NAMALWA (cell line): ENCODE data around the gene PCDHB12.
"Not testable (repeated sequence)": the region's sequence is repeated elsewhere in the genome, so short reads cannot be mapped to it uniquely, and the experiment has no call there.

ENCODE experiments used
- DNase-seq: peaks from one replicate; pipeline ENCODE4 v3.0.0-alpha.2; 2015; ENCODE audit warnings: low spot score

PCDHB12 gene

DNA sequence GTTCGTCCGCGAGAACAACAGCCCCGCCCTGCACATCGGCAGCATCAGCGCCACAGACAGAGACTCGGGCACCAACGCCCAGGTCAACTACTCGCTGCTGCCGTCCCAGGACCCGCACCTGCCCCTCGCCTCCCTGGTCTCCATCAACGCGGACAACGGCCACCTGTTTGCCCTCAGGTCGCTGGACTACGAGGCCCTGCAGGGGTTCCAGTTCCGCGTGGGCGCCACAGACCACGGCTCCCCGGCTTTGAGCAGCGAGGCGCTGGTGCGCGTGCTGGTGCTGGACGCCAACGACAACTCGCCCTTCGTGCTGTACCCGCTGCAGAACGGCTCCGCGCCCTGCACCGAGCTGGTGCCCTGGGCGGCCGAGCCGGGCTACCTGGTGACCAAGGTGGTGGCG, 1.8 kb downstream of the PCDHB12 start:
- DNase-seq = not testable (repeated sequence)

GRCh38 chr5:141210849-141211248, 2.3 kb downstream of the PCDHB12 start:
- DNase-seq = not testable (repeated sequence)

DNA sequence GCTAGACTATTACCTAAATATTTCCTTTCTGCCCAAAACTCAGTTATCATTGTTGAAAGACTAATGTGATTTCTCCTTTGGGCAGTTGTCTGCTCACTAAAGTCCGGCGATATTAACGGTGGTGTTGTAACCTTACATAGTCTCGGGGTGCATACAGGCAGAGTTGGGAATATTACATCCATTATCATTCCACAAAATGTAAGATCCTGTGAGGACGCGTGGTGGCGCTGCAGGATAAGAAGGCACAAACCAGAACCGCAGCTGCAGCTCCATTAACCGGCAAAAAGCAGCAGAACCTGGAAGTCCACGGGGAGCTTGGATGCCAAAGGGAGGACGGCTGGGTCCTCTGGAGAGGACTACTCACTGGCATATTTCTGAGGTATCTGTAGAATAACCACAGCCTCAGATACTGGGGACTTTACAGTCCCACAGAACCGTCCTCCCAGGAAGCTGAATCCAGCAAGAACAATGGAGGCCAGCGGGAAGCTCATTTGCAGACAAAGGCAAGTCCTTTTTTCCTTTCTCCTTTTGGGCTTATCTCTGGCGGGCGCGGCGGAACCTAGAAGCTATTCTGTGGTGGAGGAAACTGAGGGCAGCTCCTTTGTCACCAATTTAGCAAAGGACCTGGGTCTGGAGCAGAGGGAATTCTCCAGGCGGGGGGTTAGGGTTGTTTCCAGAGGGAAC, 5.3 kb downstream of the PCDHB12 start, which contains the start of gene PCDHB13:
Gene PCDHB13 (plus strand): TSS at position 264 of the 684 bp plus-strand sequence. CDS start 205 bp downstream, at position 469.
- peak; percentile 26 for DNase-seq

DNA sequence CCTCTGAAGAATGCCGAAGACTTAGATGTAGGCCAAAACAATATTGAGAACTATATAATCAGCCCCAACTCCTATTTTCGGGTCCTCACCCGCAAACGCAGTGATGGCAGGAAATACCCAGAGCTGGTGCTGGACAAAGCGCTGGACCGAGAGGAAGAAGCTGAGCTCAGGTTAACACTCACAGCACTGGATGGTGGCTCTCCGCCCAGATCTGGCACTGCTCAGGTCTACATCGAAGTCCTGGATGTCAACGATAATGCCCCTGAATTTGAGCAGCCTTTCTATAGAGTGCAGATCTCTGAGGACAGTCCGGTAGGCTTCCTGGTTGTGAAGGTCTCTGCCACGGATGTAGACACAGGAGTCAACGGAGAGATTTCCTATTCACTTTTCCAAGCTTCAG, 6.1 kb downstream of the PCDHB12 start:
- DNase-seq = not testable (repeated sequence)

- DNase-seq = not testable (repeated sequence)
Measured at GRCh38 chr5:141215504-141215903, 7.0 kb downstream of the PCDHB12 start.

GRCh38 chr5:141216035-141216434, 7.5 kb downstream of the PCDHB12 start:
- not testable (repeated sequence) for DNase-seq

GRCh38 chr5:141223112-141223783, 14.7 kb downstream of the PCDHB12 start, which contains the start of gene PCDHB14:
TSS of gene PCDHB14 (plus strand) at chr5:141223343. CDS start at chr5:141223506, 163 bp downstream.
- peak; percentile 56 for DNase-seq

DNA sequence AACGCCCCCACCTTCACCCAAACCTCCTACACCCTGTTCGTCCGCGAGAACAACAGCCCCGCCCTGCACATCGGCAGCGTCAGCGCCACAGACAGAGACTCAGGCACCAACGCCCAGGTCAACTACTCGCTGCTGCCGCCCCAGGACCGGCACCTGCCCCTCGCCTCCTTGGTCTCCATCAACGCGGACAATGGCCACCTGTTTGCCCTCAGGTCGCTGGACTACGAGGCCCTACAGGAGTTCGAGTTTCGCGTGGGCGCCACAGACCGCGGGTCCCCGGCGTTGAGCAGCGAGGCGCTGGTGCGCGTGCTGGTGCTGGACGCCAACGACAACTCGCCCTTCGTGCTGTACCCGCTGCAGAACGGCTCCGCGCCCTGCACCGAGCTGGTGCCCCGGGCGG, 16.3 kb downstream of the PCDHB12 start:
- not testable (repeated sequence) for DNase-seq

- DNase-seq = not testable (repeated sequence)
Measured at GRCh38 chr5:141225421-141225820, 16.9 kb downstream of the PCDHB12 start.

DNA sequence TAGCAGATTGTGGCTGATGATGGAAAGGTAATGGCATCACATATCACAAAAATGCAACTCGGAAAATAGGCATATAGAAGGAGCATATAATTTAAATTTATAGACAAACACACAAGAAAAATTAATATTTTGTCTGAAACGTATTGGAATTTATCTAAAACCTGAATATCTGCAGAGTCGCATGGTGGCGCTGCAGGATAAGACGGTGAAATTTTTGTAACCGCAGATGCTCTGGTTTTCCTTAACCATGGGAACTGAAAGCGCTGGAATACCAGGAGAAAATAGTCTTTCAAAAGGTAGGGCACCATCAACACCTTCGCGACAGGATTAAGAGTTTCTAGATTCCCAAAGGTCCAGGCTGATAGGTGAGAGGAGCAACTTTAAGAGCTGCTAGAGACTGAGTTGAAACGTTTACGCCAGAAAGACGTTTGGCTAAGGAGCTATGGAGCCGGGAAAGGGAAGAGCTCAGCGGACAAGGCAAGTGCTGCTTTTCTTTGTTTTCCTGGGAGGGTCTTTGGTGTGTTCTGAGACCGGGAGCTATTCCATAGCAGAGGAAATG, 25.7 kb downstream of the PCDHB12 start:
- DNase-seq = no peak

- not testable (repeated sequence) for DNase-seq
Measured at GRCh38 chr5:141235922-141236321, 27.4 kb downstream of the PCDHB12 start.

DNA sequence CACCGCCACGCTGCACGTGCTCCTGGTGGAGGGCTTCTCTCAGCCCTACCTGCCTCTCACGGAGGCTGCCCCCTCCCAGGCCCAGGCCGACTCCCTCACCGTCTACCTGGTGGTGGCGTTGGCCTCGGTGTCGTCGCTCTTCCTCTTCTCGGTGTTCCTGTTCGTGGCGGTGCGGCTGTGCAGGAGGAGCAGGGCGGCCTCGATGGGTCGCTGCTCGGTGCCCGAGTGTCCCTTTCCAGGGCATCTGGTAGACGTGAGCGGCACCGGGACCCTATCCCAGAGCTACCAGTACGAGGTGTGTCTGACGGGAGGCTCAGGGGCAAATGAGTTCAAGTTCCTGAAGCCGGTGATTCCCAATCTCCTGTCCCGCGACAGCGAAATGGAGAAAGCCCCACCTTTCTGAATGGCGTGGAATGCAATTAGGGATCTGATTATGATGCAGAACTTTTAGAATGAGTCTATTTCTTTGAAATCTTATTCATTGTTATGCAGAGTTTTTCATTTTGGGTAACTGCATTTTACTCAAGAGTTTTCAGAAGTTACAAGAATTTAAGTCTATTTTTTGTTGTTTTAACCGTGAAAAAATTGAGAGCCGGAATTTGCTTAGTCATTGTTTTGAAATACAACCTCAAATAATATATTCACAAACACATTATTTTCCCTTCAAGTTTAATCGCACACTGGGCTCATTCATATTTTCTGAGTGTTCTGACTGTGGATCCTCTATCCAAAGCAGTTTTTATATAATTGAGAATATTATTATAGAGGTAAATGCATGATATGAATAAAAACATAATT, 28.2 kb downstream of the PCDHB12 start:
- DNase-seq = no peak

DNA sequence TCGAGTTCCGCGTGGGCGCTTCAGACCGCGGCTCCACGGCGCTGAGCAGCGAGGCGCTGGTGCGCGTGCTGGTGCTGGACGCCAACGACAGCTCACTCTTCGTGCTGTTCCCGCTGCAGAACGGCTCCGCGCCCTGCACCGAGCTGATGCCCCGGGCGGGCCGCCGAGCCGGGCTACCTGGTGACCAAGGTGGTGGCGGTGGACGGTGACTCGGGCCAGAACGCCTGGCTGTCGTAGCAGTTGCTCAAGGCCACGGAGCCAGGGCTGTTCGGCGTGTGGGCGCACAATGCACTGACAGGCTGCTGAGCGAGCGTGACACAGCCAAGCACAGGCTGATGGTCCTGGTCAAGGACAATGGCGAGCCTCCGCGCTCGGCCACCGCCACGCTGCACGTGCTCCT, 33.0 kb downstream of the PCDHB12 start:
- no peak for DNase-seq

DNA sequence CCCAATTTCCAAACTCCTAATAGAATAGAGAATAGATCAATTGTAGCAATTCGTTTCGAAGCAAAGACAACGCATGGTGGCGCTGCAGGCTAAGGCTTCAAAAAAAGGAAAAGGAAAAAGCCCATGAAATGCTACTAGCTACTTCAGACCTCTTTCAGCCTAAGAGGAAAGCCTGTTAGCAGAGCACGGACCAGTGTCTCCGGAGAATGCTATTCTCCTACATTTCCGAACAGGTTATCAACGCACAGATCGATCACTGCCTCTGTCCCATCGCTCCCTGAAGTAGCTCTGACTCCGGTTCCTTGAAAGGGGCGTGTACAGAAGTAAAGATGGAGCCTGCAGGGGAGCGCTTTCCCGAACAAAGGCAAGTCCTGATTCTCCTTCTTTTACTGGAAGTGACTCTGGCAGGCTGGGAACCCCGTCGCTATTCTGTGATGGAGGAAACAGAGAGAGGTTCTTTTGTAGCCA, 36.8 kb downstream of the PCDHB12 start, which contains the start of gene PCDHB15:
Gene PCDHB15 (plus strand): TSS at position 146 of the 468 bp plus-strand sequence. CDS start 184 bp downstream, at position 330.
- peak; percentile 65 for DNase-seq

DNA sequence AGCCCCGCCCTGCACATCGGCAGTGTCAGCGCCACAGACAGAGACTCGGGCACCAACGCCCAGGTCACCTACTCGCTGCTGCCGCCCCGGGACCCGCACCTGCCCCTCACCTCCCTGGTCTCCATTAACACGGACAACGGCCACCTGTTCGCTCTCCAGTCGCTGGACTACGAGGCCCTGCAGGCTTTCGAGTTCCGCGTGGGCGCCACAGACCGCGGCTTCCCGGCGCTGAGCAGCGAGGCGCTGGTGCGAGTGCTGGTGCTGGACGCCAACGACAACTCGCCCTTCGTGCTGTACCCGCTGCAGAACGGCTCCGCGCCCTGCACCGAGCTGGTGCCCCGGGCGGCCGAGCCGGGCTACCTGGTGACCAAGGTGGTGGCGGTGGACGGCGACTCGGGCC, 38.5 kb downstream of the PCDHB12 start:
- not testable (repeated sequence) for DNase-seq

- DNase-seq = not testable (repeated sequence)
Measured at GRCh38 chr5:141247434-141247833, 38.9 kb downstream of the PCDHB12 start.

DNA sequence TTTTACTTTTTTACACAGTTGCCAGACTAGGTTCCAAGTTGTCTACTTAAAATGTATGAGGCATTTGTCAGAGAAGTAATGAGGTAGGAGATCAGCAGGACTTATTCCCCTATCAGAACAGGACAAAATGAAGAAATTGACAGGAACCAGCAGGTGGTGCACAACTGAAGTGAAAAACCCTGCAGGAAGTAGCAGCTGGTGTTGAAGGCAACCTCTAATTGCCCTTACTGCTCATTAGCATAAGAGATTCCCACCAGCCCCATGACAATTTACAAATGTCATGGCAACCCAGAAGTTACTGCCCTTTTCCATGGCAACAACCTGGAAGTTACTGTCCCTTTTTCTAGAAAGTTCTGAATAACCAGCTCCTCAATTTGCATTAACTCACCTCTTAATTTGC, 42.1 kb downstream of the PCDHB12 start:
- DNase-seq = peak; percentile 60

DNA sequence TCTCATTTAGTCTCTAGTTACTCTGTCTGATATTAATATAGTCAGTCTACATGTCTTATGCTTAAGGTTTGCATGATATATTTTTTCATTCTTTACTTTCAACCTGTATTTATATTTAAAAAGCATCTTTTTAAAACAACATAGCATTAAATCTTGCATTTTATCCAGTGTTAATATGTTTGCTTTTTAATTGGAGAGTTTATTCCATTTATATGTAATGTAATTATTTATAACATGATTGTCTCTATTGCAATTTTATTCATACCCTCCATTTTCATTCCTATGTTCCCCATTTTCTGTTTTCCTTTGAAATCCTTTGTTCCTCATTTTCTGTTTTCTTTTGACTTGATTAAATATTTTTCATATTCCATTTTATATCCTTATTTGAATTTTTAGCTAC, 49.9 kb downstream of the PCDHB12 start:
- DNase-seq = no peak

DNA sequence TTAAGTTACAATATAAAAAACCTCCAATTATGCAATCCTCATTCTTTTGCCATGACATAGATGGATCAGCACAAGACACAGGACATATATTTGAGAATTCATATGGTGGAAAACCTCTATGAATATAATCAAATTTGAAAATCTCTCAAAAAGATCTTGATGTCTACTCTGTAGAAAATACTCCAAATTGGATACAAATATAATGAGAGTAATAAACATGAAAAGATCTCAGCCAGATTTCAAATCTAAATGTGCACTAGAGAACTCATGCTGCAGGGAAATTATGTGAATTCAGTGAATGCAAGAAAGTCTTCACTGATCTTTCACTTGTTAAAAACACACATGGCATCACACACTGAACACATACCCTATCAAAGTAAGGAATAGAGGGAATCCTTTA, 50.4 kb downstream of the PCDHB12 start:
- no peak for DNase-seq

DNA sequence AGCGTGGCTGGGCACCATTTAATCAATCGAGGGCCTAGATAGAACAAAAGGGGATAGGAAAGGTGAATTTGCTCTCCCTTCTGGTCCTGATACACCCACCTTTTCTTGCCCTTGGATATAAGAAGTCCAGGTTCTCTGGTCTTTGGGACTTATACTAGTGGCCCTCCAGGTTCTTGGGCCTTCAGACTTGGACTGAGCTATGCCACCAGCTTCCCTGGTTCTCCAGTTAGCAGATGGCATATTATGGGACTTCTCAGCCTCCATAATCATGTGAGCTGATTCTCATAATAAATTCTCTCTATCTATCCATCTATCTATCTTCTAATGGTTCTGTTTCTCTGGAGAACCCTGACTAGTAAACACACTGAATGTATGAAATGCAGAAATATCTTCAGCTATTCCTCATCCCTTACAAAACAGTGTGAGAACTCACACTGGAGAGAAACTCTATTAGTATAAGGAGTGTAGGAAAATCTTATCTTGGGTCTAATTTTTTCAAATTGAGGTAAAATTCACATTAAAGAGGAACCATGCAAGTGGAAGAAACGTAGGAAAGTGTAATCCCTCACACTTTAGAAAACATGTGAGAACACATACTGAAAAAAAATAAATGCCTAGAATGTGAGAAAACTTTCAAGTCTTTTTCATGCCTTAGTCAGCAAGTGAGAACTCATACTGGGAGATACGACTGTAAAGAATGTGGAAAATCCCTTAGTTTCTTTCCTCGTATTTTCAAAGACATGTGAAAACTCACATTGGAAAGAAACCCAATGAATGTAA, 52.1 kb downstream of the PCDHB12 start:
- peak; percentile 31 for DNase-seq

DNA sequence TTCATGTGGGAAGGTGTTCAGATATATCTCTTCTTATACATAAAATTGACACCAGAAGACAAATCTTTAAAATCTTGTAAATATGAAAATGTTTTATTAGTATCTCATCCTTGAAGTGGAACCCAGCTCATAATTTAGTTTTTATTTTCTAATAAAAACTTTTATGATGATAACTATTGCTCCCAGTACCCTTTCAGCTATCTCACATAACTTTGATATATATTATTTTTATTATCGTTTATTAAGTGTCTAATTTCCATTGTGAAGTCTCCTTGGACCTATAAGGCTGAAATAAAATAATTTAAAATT, 52.7 kb downstream of the PCDHB12 start:
- DNase-seq = no peak
